Measurements from ENCODE around the gene PATJ.

PATJ gene

DNA sequence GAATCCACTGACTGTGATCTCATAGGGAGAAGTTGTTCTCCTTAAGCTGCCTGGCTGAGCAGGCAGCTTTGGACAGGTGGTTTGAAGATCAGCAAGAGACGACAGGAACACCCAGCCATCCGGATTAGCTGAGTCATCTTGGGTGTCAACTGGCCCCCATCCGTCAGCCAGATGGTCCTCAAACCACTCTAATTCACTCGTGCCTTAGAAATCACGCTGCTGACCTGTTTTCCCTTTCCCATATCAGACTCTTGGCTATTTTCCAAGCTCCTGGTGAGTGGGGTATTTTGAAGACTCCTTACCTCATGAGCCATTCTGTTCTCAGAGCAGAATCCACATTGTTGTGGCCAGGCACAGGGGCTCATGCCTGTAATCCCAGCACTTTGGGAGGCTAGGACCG lies 303.3 kb downstream of the PATJ start:
- peak; percentile 54 for TF ChIP-seq ZNF335 (tag by site-specific recombination; conservative IDR thresholded peaks at IDR 0.05)
- TF ChIP-seq ZNF629 (tag by site-specific recombination; IDR thresholded peaks at IDR 0.05), result no peak
- 0 out of 2 replicates have a peak, but pooled peaks have one; percentile 30 for TF ChIP-seq ZNF660 (tag by site-specific recombination; IDR thresholded peaks at IDR 0.05)
- no peak for TF ChIP-seq ZNF292 (tag by site-specific recombination; IDR thresholded peaks at IDR 0.05; ENCODE audit: borderline replicate concordance, low read depth)
- 0 out of 2 replicates have a peak, but pooled peaks have one; percentile 29 for TF ChIP-seq GLIS1 (tag by site-specific recombination; IDR thresholded peaks at IDR 0.05)
- TF ChIP-seq GFI1B (tag by site-specific recombination; IDR thresholded peaks at IDR 0.05), result 0 out of 2 replicates have a peak, but pooled peaks have one; percentile 9
- TF ChIP-seq SCRT2 (tag by site-specific recombination; IDR thresholded peaks at IDR 0.05), result peak; percentile 39; the same call in 1 of the 2 replicates
- TF ChIP-seq ZNF394 (tag by site-specific recombination; IDR thresholded peaks at IDR 0.05; ENCODE audit: borderline replicate concordance), result peak; percentile 47; the same call in 1 of the 2 replicates
- no peak for TF ChIP-seq ZNF76 (tag by site-specific recombination; IDR thresholded peaks at IDR 0.05; ENCODE audit: borderline replicate concordance, low read depth)
- TF ChIP-seq IKZF3 (tag by site-specific recombination; IDR thresholded peaks at IDR 0.05), result 0 out of 2 replicates have a peak, but pooled peaks have one; percentile 20
- TF ChIP-seq, protein P1, sequence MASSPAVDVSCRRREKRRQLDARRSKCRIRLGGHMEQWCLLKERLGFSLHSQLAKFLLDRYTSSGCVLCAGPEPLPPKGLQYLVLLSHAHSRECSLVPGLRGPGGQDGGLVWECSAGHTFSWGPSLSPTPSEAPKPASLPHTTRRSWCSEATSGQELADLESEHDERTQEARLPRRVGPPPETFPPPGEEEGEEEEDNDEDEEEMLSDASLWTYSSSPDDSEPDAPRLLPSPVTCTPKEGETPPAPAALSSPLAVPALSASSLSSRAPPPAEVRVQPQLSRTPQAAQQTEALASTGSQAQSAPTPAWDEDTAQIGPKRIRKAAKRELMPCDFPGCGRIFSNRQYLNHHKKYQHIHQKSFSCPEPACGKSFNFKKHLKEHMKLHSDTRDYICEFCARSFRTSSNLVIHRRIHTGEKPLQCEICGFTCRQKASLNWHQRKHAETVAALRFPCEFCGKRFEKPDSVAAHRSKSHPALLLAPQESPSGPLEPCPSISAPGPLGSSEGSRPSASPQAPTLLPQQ (tag by site-specific recombination; IDR thresholded peaks at IDR 0.05), result 0 out of 2 replicates have a peak, but pooled peaks have one; percentile 30
- TF ChIP-seq, protein P2, sequence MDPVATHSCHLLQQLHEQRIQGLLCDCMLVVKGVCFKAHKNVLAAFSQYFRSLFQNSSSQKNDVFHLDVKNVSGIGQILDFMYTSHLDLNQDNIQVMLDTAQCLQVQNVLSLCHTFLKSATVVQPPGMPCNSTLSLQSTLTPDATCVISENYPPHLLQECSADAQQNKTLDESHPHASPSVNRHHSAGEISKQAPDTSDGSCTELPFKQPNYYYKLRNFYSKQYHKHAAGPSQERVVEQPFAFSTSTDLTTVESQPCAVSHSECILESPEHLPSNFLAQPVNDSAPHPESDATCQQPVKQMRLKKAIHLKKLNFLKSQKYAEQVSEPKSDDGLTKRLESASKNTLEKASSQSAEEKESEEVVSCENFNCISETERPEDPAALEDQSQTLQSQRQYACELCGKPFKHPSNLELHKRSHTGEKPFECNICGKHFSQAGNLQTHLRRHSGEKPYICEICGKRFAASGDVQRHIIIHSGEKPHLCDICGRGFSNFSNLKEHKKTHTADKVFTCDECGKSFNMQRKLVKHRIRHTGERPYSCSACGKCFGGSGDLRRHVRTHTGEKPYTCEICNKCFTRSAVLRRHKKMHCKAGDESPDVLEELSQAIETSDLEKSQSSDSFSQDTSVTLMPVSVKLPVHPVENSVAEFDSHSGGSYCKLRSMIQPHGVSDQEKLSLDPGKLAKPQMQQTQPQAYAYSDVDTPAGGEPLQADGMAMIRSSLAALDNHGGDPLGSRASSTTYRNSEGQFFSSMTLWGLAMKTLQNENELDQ (tag by site-specific recombination; IDR thresholded peaks at IDR 0.05; ENCODE audit: low read depth), result peak; percentile 88
- TF ChIP-seq ZBTB8A (tag by site-specific recombination; IDR thresholded peaks at IDR 0.05), result peak; percentile 30; the same call in 1 of the 2 replicates
- no peak for TF ChIP-seq ZNF830 (tag by site-specific recombination; IDR thresholded peaks at IDR 0.05; ENCODE audit: low read depth)
- peak; percentile 51 for TF ChIP-seq ZIC2 (tag by site-specific recombination; IDR thresholded peaks at IDR 0.05)
- TF ChIP-seq, protein P3, sequence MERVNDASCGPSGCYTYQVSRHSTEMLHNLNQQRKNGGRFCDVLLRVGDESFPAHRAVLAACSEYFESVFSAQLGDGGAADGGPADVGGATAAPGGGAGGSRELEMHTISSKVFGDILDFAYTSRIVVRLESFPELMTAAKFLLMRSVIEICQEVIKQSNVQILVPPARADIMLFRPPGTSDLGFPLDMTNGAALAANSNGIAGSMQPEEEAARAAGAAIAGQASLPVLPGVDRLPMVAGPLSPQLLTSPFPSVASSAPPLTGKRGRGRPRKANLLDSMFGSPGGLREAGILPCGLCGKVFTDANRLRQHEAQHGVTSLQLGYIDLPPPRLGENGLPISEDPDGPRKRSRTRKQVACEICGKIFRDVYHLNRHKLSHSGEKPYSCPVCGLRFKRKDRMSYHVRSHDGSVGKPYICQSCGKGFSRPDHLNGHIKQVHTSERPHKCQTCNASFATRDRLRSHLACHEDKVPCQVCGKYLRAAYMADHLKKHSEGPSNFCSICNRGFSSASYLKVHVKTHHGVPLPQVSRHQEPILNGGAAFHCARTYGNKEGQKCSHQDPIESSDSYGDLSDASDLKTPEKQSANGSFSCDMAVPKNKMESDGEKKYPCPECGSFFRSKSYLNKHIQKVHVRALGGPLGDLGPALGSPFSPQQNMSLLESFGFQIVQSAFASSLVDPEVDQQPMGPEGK (tag by site-specific recombination; IDR thresholded peaks at IDR 0.05), result 0 out of 2 replicates have a peak, but pooled peaks have one; percentile 32
- no peak for TF ChIP-seq OVOL3 (tag by site-specific recombination; IDR thresholded peaks at IDR 0.05)
- TF ChIP-seq ZBTB17 (tag by site-specific recombination; IDR thresholded peaks at IDR 0.05), result peak; percentile 40; the same call in 1 of the 2 replicates
- Histone ChIP-seq H3K36me3 (ENCODE audit: control insufficient read depth in 2 of 2, insufficient read depth in 1 of 2, low read length in 2 of 2) (no peaks in the 10 kb centered on the region), H3K4me3 (ENCODE audit: low read depth, low read length) (no peak overlapping the region), H3K4me1 (ENCODE audit: control insufficient read depth, insufficient read depth, low read length) (peaks cover 7% of the 10 kb centered on the region), H3K9me3 (ENCODE audit: control insufficient read depth, insufficient read depth, low read depth, low read length) (no peaks in the 10 kb centered on the region), H3K27ac (ENCODE audit: extremely low read depth, low read depth, low read length) (no peak overlapping the region)
- ChIA-PET CTCF (interaction anchor here (0.6 kb wide), 1 partner anchor 1733 kb away, joined by 3 read pairs; no protein-coding TSS in a partner anchor), POLR2A (no interaction called here)

DNA sequence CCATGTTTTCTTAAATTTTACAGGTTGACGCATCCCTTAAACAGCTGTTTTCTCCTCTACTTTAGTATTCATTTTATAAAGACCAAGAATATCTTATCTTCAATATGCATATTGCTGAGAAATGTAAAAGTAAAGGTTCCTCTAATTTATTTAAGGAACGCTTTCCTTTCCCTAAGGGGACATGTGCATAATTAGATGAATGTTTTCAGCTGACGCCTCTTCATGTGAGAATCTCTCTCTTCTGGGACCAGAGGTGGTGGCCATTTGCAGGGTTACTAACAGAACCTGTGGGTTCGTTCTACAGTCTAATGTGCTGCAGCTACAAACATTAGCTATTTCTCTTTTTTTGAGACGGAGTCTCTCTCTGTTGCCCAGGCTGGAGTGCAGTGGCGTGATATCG lies 304.6 kb downstream of the PATJ start:
- POLR2A ChIA-PET, result no interaction called here
- no peaks in the 10 kb centered on the region for H3K9me3 ChIP-seq (ENCODE audit: control insufficient read depth, insufficient read depth, low read depth, low read length)
- CTCF ChIA-PET, result interaction anchor here (1.3 kb wide), 1 partner anchor 25 kb away, joined by 3 read pairs; no protein-coding TSS in a partner anchor
- no peak for TF ChIP-seq GLIS1 (tag by site-specific recombination; IDR thresholded peaks at IDR 0.05)
- no peak for TF ChIP-seq ZNF24 (tag by site-specific recombination; IDR thresholded peaks at IDR 0.05)
- no peak for TF ChIP-seq GLIS2 (tag by site-specific recombination; IDR thresholded peaks at IDR 0.05)
- no peak for TF ChIP-seq ZNF292 (tag by site-specific recombination; IDR thresholded peaks at IDR 0.05; ENCODE audit: borderline replicate concordance, low read depth)
- no peak for TF ChIP-seq ZNF610 (tag by site-specific recombination; IDR thresholded peaks at IDR 0.05; ENCODE audit: borderline replicate concordance)
- TF ChIP-seq ZNF670 (tag by site-specific recombination; IDR thresholded peaks at IDR 0.05; ENCODE audit: low read depth), result no peak
- TF ChIP-seq RBAK (tag by site-specific recombination; IDR thresholded peaks at IDR 0.05), result no peak
- TF ChIP-seq ZNF23 (tag by site-specific recombination; IDR thresholded peaks at IDR 0.05; ENCODE audit: borderline replicate concordance), result no peak
- TF ChIP-seq ZNF776 (tag by site-specific recombination; IDR thresholded peaks at IDR 0.05; ENCODE audit: borderline replicate concordance), result no peak
- no peak for TF ChIP-seq ZNF426 (tag by site-specific recombination; IDR thresholded peaks at IDR 0.05)
- TF ChIP-seq, protein P4, sequence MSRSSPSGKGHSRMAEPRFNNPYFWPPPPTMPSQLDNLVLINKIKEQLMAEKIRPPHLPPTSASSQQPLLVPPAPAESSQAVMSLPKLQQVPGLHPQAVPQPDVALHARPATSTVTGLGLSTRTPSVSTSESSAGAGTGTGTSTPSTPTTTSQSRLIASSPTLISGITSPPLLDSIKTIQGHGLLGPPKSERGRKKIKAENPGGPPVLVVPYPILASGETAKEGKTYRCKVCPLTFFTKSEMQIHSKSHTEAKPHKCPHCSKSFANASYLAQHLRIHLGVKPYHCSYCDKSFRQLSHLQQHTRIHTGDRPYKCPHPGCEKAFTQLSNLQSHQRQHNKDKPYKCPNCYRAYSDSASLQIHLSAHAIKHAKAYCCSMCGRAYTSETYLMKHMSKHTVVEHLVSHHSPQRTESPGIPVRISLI (tag by site-specific recombination; IDR thresholded peaks at IDR 0.05), result no peak
- no peak for TF ChIP-seq SCRT1 (tag by site-specific recombination; IDR thresholded peaks at IDR 0.05; ENCODE audit: borderline replicate concordance)
- no peak for TF ChIP-seq ZNF558 (tag by site-specific recombination; IDR thresholded peaks at IDR 0.05)

More for the DNA sequence above, 304.6 kb downstream of the PATJ start:
- no peak overlapping the region for H3K4me3 ChIP-seq (ENCODE audit: low read depth, low read length)
- H3K27ac ChIP-seq (ENCODE audit: extremely low read depth, low read depth, low read length), result no peak overlapping the region
- H3K36me3 ChIP-seq (ENCODE audit: control insufficient read depth in 2 of 2, insufficient read depth in 1 of 2, low read length in 2 of 2), result no peaks in the 10 kb centered on the region
- peaks cover 7% of the 10 kb centered on the region for H3K4me1 ChIP-seq (ENCODE audit: control insufficient read depth, insufficient read depth, low read length)
